NT2/D1 (cell line): ENCODE results near the gene C20orf144.

Source experiments
- DNase-seq: peaks from one replicate; pipeline ENCODE4 v3.0.0-alpha.2; 2011; ENCODE audit warnings: low read depth, low spot score
- H3K27me3 ChIP-seq: 2 replicates; pipeline ENCODE4 v1.6.0; 2011; ENCODE audit warnings: mild to moderate bottlenecking; ENCODE audit not compliant: insufficient read length, insufficient read depth
- H3K36me3 ChIP-seq: 2 replicates; pipeline ENCODE4 v1.6.1; 2011; ENCODE audit warnings: mild to moderate bottlenecking, low read length, mixed read lengths; ENCODE audit not compliant: insufficient read depth, insufficient read length
- H3K4me1 ChIP-seq: 2 replicates; pipeline ENCODE4 v1.5.1; 2011; ENCODE audit not compliant: insufficient read depth, insufficient read length
- H3K4me3 ChIP-seq: 2 replicates; pipeline ENCODE4 v1.5.1; 2011; ENCODE audit warnings: low read depth; ENCODE audit not compliant: insufficient read length
- H3K9ac ChIP-seq: 2 replicates; pipeline ENCODE4 v1.6.0; 2011; ENCODE audit warnings: low read depth; ENCODE audit not compliant: insufficient read length
- H3K9me3 ChIP-seq: 2 replicates; pipeline ENCODE4 v1.5.1; 2011; ENCODE audit warnings: mild to moderate bottlenecking, low read length; ENCODE audit not compliant: insufficient read depth
- SUZ12 ChIP-seq: IDR thresholded peaks from 2 replicates; pipeline ENCODE4 v1.6.1; 2011; ENCODE audit not compliant: insufficient read length, insufficient read depth; ENCODE audit errors: extremely low read depth
- YY1 ChIP-seq: IDR thresholded peaks from 2 replicates; pipeline ENCODE4 v1.6.1; 2011; ENCODE audit not compliant: insufficient read length, insufficient read depth
- ZNF274 ChIP-seq: IDR thresholded peaks from 2 replicates; pipeline ENCODE4 v1.6.1; 2011; ENCODE audit warnings: mild to moderate bottlenecking, low read depth, low read length

Gene C20orf144

DNA sequence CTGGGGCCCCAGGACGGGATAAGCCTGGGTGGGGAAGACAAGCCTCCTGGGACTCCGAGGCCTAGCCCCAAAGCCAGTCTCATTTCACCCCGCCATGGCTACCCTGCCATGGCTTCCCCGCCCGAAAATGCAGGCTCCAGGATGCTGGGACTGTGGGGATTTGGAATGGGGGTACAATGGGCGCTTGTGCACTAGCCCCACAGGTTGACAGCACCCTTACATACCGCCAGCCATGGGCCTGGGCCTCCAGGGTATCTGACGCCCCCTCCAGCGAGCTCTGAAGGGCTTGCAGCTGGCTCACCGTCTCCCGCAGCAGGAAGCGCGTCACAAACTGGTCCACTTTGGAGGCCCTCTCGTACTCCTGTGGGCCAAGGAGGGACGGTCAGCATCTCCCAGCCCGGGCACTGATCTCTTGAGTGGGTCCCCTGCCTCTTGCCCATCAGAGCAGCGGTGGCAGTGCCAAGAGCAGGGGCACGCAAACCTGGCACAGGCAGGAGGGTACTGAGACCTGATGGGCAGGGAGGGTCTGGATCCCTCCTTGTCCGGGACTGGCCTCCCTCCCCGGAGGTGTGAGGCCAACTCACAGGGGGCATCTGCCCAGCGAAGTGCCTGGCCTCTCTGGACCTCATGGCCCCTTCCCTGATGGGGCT is 2.0 kb upstream of the C20orf144 start:
- H3K4me1 ChIP-seq = peaks cover 15% of the 10 kb centered on the region
- no peaks in the 10 kb centered on the region for H3K9me3 ChIP-seq
- no peak for DNase-seq
- peaks cover 63% of the 10 kb centered on the region for H3K36me3 ChIP-seq
- TF ChIP-seq ZNF274 (no peak), SUZ12 (no peak), YY1 (no peak)
- H3K27me3 ChIP-seq = no peaks in the 10 kb centered on the region
- H3K9ac ChIP-seq = no peak overlapping the region
- no peak overlapping the region for H3K4me3 ChIP-seq

DNA sequence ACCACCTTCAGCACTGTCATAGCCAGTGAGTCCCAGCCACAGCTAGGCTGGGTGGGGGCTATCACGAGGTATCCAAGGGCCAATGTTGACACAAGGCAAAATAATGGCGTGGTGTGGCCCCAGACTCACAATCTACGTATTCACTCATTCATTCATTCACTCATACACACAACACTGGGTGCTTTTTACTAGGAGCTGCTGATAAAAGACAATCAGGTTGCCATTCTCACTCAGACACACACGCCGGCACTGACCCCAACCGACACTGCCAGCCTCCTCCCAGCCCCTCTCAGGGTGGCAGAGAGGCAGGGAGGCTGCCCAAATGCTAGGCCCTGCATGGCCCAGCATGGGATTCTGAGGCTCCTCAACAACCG is 1.5 kb upstream of the C20orf144 start:
- Histone ChIP-seq H3K4me3 (no peak overlapping the region), H3K9me3 (no peaks in the 10 kb centered on the region), H3K36me3 (peaks cover 63% of the 10 kb centered on the region), H3K4me1 (peaks cover 15% of the 10 kb centered on the region), H3K27me3 (no peaks in the 10 kb centered on the region), H3K9ac (no peak overlapping the region)
- TF ChIP-seq ZNF274 (no peak), SUZ12 (no peak), YY1 (no peak)
- no peak for DNase-seq

DNA sequence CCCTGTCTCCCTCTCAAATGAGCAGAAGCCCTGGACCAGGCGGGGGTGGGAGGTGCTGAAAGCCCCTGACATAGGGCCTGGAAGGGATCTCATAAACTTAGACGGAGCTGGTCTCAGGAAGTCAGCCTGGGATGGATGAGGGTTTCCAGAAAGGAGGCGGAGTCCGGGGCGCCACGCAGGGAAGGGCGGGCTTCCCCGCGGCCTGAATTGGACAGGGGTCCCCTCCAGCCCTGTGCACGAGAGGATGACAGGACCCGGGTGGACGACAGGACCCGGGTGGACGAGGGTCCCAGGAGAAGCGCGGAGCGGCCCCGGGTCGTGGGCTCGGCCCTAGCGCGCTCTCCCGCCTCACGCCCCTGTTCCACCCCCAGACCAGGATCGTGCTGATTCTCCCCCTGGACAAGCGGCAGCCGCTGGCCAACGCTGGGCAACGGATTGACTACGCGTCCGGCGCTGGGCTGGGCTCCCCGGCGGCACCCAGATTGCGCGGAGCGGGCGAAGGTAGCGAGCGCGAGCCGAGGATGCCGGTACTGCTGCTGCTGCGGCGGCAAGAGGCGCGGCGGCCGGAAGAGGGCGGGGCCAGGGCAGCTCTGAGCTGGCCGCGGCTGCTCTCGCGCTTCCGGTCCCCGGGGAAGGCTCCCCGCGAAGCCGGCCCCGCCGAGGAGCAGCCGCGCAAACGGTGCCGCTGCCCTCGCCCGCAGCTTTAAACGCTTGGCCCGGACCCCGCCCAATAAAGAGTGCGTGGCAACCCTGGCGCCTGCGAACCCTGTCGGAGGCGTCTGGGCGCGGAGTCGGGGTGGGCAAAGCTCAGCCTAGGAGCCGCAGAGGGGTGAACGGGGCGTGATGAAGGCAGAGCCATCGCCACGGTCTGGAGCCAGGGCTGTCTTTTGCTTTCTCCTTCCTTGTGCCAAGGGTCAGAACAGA is 1.3 kb downstream of the C20orf144 start:
- no peak for TF ChIP-seq ZNF274
- no peak for TF ChIP-seq YY1
- TF ChIP-seq SUZ12 = no peak
- H3K27me3 ChIP-seq = no peaks in the 10 kb centered on the region
- H3K9ac ChIP-seq = peak overlapping the region; percentile 85
- no peaks in the 10 kb centered on the region for H3K9me3 ChIP-seq
- H3K36me3 ChIP-seq = peaks cover 42% of the 10 kb centered on the region
- DNase-seq = peak; percentile 67
- peaks cover 27% of the 10 kb centered on the region for H3K4me1 ChIP-seq
- peak overlapping the region; percentile 67 for H3K4me3 ChIP-seq

DNA sequence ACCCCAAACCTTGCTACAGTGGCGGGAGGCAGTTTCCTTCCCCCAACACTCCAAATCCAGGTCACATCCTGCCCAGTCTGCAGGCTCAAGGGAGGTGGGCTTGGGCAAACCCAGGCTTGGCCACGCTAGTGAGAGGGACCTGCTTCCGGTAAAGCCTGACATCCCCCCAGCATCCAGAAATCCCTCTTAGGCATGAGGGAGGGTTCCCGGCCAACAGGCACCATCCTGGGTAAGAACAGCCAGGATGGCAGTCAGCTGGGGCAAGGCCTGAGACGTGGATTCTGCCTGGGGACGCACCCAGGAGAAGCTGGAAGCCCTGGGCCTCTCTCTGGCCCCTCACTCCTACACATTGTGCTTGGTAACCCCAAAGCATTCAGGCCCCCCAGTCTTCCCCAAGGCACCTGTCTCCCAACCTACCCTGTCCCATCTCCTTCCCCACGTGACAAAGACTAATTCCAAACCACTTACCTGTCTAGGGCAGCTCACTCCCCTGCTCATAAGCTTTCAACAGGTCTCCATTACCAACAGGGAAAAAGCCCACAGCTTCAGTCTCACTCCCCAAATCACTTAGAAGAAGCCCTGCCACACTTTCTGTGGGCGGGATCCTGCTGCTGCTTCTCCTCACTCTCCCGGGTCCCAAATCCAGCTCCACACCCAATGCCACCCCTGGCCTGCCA is 2.1 kb downstream of the C20orf144 start:
- H3K9ac ChIP-seq = peak overlapping the region; percentile 85
- H3K9me3 ChIP-seq = no peaks in the 10 kb centered on the region
- TF ChIP-seq SUZ12 = no peak
- no peak for TF ChIP-seq YY1
- TF ChIP-seq ZNF274 = no peak
- peaks cover 27% of the 10 kb centered on the region for H3K4me1 ChIP-seq
- peak overlapping the region; percentile 67 for H3K4me3 ChIP-seq
- H3K27me3 ChIP-seq = no peaks in the 10 kb centered on the region
- DNase-seq = no peak
- peaks cover 42% of the 10 kb centered on the region for H3K36me3 ChIP-seq

DNA sequence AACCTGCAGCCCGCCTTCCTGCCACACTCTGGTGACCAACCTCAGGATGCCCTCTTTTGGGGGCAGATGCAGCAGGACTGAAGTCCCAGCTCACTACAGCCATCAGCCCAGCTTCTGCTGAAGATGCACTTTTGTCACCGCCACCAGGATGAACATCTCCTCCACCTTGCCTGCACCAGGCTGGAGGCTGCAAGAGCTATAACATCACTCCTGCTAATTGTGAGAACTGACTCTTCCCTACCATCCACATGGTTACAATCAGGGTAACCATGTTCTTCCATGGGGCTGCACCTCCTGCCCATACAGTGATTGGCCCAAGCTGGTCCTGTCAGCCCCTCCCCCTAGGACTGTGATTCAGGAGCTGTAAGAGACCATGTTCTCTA is 2.6 kb downstream of the C20orf144 start:
- no peak for DNase-seq
- Histone ChIP-seq H3K9me3 (no peaks in the 10 kb centered on the region), H3K4me3 (no peak overlapping the region), H3K4me1 (peaks cover 27% of the 10 kb centered on the region), H3K36me3 (peaks cover 42% of the 10 kb centered on the region), H3K9ac (no peak overlapping the region), H3K27me3 (no peaks in the 10 kb centered on the region)
- TF ChIP-seq SUZ12 (no peak), ZNF274 (no peak), YY1 (no peak)

DNA sequence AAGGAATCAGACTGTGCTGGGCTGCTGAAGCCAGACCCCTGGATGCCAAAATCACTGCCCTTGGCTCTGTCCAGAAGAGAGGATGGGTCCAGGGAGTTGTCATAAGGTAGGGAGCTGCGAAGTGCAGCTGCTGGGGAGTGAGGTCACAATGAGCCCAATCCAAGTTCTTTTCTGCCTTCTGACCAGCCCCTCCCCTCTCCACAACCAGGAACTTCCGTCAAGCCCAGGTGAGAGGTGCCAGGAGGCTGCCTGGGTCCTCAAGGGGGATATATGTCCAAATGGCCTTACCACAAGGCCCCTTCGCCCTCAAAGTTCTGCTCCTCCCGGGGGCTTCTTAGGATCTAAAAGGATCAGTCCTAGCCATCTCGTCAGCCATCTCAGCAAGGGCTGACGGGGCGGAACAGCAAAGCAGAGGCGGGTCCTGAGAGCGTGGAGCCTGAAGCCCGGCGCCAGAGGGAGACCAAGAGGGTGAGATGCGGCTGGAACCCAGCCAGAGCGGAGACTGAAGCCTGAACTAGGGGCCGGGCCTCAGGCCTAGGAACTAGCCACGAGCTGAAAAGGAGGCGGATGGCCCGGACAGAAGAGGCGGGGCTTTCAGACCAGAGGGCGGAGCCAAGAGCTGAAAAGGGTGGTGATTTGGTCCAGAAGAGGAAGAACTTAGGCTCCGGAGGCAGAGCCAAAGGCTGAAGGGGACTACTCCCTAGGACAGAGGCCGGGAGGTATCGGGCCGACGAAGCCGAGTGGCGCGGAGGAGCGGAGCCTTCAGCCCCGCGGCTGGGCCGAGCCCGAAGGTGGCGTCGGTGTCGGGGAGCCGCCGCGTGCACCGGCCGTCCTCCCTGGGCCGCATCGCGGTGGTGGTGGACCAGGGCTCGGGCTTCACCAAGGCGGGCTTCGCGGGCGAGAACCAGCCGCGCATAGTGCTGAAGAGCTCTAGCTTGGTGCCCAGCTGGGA is 4.4 kb downstream of the C20orf144 start, which contains the start of gene ACTL10:
TSS of gene ACTL10 (plus strand) at position 651 of the 952 bp plus-strand sequence. CDS start 555 bp downstream, outside the sequence.
- DNase-seq = peak; percentile 95
- no peaks in the 10 kb centered on the region for H3K27me3 ChIP-seq
- H3K36me3 ChIP-seq = peaks cover 42% of the 10 kb centered on the region
- peaks cover 27% of the 10 kb centered on the region for H3K4me1 ChIP-seq
- TF ChIP-seq ZNF274 (no peak), YY1 (no peak), SUZ12 (no peak)
- H3K9me3 ChIP-seq = no peaks in the 10 kb centered on the region
- peak within 1 kb of the TSS; percentile 94 for H3K9ac ChIP-seq
- peak within 1 kb of the TSS; percentile 74 for H3K4me3 ChIP-seq
